ENCODE results near the gene CAPN15. TPM values are rescaled to one million over a fixed set of nuclear protein-coding genes. Genes with fewer than 3 reads are reported as not detected.

CAPN15 gene
- total and polyA plus RNA-seq, 9 of the 15 experiments (the other 6 are each of a cell fraction or from before 2014, with no cell fraction given) = 0.62 to 111 (median 14.2) TPM

DNA sequence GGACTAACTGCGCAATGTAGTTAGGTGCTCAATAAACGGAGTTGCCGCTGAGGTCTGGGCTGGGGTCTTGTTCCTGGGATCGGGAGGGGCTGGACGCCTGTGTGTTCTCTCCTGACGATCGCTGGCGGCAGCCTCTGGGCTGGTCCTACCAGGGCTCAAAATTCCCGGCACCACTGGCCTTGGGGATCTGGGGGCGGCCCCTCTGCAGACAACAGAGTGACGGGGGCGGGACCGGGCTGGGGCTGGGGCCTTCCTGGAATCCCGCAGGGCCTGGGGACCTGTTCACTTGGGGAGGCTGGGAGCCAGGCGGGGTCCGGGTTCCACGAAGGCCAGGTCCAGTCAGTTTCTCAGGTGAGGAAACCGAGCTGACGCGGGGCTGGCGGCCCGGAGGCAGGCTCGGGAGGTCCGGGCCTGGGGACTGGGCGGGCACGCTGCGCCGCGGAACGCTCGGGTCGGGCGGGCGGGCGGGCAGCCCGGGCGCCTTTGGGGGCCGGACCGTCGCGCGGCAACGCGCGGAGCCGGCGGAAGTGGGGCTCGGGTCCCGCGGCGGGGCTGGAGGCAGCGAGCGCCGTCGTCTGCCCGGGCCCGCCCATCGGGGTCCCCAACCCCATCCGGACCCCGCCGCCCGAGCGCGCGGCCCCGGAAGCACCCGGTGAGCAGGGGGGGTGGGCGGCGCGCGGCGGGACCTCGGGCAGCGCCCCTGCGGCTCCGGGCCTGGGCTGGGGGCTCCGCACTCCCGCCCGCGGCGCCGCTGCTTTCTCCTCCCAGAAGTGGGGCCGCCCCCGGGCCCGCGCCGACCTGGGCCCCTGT lies 42.1 kb downstream of the CAPN15 start, which contains the start of gene PIGQ (continued):
- TF ChIP-seq, protein P1, sequence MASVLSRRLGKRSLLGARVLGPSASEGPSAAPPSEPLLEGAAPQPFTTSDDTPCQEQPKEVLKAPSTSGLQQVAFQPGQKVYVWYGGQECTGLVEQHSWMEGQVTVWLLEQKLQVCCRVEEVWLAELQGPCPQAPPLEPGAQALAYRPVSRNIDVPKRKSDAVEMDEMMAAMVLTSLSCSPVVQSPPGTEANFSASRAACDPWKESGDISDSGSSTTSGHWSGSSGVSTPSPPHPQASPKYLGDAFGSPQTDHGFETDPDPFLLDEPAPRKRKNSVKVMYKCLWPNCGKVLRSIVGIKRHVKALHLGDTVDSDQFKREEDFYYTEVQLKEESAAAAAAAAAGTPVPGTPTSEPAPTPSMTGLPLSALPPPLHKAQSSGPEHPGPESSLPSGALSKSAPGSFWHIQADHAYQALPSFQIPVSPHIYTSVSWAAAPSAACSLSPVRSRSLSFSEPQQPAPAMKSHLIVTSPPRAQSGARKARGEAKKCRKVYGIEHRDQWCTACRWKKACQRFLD (CRISPR knock-in tag; IDR thresholded peaks at IDR 0.05) = no peak
- TF ChIP-seq ZNF133 (CRISPR knock-in tag; IDR thresholded peaks at IDR 0.05) (no peak), ZNF197 (CRISPR knock-in tag; IDR thresholded peaks at IDR 0.05; ENCODE audit: low read depth) (0 out of 2 replicates have a peak, but pooled peaks have one; percentile 36), ZNF263 (CRISPR knock-in tag; IDR thresholded peaks at IDR 0.05; ENCODE audit: borderline replicate concordance) (0 out of 2 replicates have a peak, but pooled peaks have one; percentile 33), POLR2G (IDR thresholded peaks at IDR 0.05; ENCODE audit: low read depth, low read length) (peak; percentile 71), TBP (optimal IDR thresholded peaks at IDR 0.05; ENCODE audit: low read depth, low read length) (peak; percentile 34), ELF1 (tag; IDR thresholded peaks at IDR 0.05) (peak; percentile 42; the same call in 1 of the 2 replicates), CREB1 (IDR thresholded peaks at IDR 0.05) (no peak), CREB1 (CRISPR knock-in tag; IDR thresholded peaks at IDR 0.05) (no peak), SAP30 (IDR thresholded peaks at IDR 0.05; ENCODE audit: borderline replicate concordance, insufficient read depth, low read depth, low read length, poor library complexity, severe bottlenecking) (peak; percentile 55), ZFX (CRISPR knock-in tag; IDR thresholded peaks at IDR 0.05) (peak; percentile 68), YY1 (IDR thresholded peaks at IDR 0.05; ENCODE audit: borderline replicate concordance in 1 of 3, control insufficient read depth in 1 of 3, extremely low read depth in 1 of 3, insufficient read depth in 3 of 3, insufficient read length in 1 of 3, insufficient replicate concordance in 2 of 3, low read depth in 1 of 3, low read length in 2 of 3) (no peak)
- TF ChIP-seq, protein P2, sequence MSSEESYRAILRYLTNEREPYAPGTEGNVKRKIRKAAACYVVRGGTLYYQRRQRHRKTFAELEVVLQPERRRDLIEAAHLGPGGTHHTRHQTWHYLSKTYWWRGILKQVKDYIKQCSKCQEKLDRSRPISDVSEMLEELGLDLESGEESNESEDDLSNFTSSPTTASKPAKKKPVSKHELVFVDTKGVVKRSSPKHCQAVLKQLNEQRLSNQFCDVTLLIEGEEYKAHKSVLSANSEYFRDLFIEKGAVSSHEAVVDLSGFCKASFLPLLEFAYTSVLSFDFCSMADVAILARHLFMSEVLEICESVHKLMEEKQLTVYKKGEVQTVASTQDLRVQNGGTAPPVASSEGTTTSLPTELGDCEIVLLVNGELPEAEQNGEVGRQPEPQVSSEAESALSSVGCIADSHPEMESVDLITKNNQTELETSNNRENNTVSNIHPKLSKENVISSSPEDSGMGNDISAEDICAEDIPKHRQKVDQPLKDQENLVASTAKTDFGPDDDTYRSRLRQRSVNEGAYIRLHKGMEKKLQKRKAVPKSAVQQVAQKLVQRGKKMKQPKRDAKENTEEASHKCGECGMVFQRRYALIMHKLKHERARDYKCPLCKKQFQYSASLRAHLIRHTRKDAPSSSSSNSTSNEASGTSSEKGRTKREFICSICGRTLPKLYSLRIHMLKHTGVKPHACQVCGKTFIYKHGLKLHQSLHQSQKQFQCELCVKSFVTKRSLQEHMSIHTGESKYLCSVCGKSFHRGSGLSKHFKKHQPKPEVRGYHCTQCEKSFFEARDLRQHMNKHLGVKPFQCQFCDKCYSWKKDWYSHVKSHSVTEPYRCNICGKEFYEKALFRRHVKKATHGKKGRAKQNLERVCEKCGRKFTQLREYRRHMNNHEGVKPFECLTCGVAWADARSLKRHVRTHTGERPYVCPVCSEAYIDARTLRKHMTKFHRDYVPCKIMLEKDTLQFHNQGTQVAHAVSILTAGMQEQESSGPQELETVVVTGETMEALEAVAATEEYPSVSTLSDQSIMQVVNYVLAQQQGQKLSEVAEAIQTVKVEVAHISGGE (CRISPR knock-in tag; IDR thresholded peaks at IDR 0.05) = peak; percentile 87 to 99 (median 90); a peak in 5 of 6 replicates
- TF ChIP-seq, protein P3, sequence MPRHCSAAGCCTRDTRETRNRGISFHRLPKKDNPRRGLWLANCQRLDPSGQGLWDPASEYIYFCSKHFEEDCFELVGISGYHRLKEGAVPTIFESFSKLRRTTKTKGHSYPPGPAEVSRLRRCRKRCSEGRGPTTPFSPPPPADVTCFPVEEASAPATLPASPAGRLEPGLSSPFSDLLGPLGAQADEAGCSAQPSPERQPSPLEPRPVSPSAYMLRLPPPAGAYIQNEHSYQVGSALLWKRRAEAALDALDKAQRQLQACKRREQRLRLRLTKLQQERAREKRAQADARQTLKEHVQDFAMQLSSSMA (CRISPR knock-in tag; IDR thresholded peaks at IDR 0.05) = 0 out of 2 replicates have a peak, but pooled peaks have one; percentile 43
- TF ChIP-seq, protein P4, sequence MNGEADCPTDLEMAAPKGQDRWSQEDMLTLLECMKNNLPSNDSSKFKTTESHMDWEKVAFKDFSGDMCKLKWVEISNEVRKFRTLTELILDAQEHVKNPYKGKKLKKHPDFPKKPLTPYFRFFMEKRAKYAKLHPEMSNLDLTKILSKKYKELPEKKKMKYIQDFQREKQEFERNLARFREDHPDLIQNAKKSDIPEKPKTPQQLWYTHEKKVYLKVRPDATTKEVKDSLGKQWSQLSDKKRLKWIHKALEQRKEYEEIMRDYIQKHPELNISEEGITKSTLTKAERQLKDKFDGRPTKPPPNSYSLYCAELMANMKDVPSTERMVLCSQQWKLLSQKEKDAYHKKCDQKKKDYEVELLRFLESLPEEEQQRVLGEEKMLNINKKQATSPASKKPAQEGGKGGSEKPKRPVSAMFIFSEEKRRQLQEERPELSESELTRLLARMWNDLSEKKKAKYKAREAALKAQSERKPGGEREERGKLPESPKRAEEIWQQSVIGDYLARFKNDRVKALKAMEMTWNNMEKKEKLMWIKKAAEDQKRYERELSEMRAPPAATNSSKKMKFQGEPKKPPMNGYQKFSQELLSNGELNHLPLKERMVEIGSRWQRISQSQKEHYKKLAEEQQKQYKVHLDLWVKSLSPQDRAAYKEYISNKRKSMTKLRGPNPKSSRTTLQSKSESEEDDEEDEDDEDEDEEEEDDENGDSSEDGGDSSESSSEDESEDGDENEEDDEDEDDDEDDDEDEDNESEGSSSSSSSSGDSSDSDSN (IDR thresholded peaks at IDR 0.05; ENCODE audit: borderline replicate concordance in 1 of 2, low read depth in 2 of 2, low read length in 2 of 2) = 0 out of 4 replicates have a peak, but pooled peaks of 1 of the 2 experiments have one; percentile 22

All from K562 (cell line).